CD14-positive monocyte (primary cell): Measurements from ENCODE around the gene ALLC. TPM values are rescaled to one million over a fixed set of nuclear protein-coding genes. Genes with fewer than 3 reads are reported as not detected.
"Not testable (repeated sequence)": the region's sequence is repeated elsewhere in the genome, so short reads cannot be mapped to it uniquely, and the experiment has no call there.

Source experiments
- DNase-seq, 3 donors: peaks; one replicate each; pipeline ENCODE4 v3.0.0-alpha.2; 2011 to 2022
- H2AFZ ChIP-seq: 2 replicates; pipeline ENCODE4 v1.6.0; 2012; ENCODE audit warnings: mild to moderate bottlenecking, low read depth, low read length, inconsistent platforms; ENCODE audit not compliant: insufficient read depth, poor library complexity, severe bottlenecking
- H3K27ac ChIP-seq, 2 donors: 1 replicate in 1 of 2; 2 replicates in 1 of 2; pipeline ENCODE4 v1.5.1; 2012 to 2013; ENCODE audit warnings: low read length in 2 of 2, control low read depth in 1 of 2, inconsistent platforms in 1 of 2, low read depth in 1 of 2, mild to moderate bottlenecking in 1 of 2
- H3K27me3 ChIP-seq, 2 donors: one replicate each; pipeline versions ENCODE4 v1.6.0 to v1.6.1; 2011 to 2013; ENCODE audit warnings: low read length in 2 of 2; ENCODE audit not compliant: control insufficient read depth in 2 of 2, insufficient read depth in 2 of 2
- H3K36me3 ChIP-seq, 2 donors: replicated peaks in 1 of 2; 1 replicate in 1 of 2; 2 replicates in 1 of 2; pipeline versions ENCODE4 v1.5.1 to v1.6.1; 2012 to 2013; ENCODE audit warnings: low read length in 2 of 2, control low read depth in 1 of 2, inconsistent platforms in 1 of 2, mild to moderate bottlenecking in 1 of 2; ENCODE audit not compliant: insufficient read depth in 2 of 2, control insufficient read depth in 1 of 2
- H3K4me1 ChIP-seq, 2 donors: 1 replicate in 1 of 2; 2 replicates in 1 of 2; pipeline versions ENCODE4 v1.5.1 to v1.6.1; 2012 to 2013; ENCODE audit warnings: low read length in 2 of 2, control low read depth in 1 of 2, inconsistent platforms in 1 of 2, mild to moderate bottlenecking in 1 of 2, moderate library complexity in 1 of 2; ENCODE audit not compliant: insufficient read depth in 2 of 2, control insufficient read depth in 1 of 2
- H3K4me2 ChIP-seq: replicated peaks from 2 replicates; pipeline ENCODE3; 2012; ENCODE audit warnings: low read length, moderate library complexity, mild to moderate bottlenecking; ENCODE audit not compliant: poor library complexity, severe bottlenecking; ENCODE audit errors: extremely low read depth
- H3K4me3 ChIP-seq, 3 experiments: fragments of 200-600 bp in 1 of 3; sonication (generic) in 1 of 3; replicated peaks in 1 of 3; 1 replicate in 2 of 3; 2 replicates in 1 of 3; pipeline ENCODE4 v1.5.1; 2011 to 2013; ENCODE audit warnings: low read length in 3 of 3, mild to moderate bottlenecking in 3 of 3, control low read depth in 2 of 3, low read depth in 2 of 3, inconsistent platforms in 1 of 3, moderate library complexity in 1 of 3
- H3K79me2 ChIP-seq: 2 replicates; pipeline ENCODE4 v1.6.0; 2012; ENCODE audit warnings: mild to moderate bottlenecking, control low read depth, inconsistent platforms, low read length, moderate library complexity; ENCODE audit not compliant: insufficient read depth
- H3K9ac ChIP-seq: 2 replicates; pipeline ENCODE4 v1.6.0; 2017; ENCODE audit warnings: low read length, mild to moderate bottlenecking; ENCODE audit not compliant: insufficient read depth, poor library complexity, severe bottlenecking
- H3K9me3 ChIP-seq, 2 donors: replicated peaks in 1 of 2; 1 replicate in 1 of 2; 2 replicates in 1 of 2; pipeline versions ENCODE4 v1.5.1 to v1.6.1; 2012 to 2013; ENCODE audit warnings: low read length in 2 of 2, control low read depth in 1 of 2; ENCODE audit not compliant: control insufficient read depth in 1 of 2, insufficient read depth in 1 of 2
- H4K20me1 ChIP-seq: 2 replicates; pipeline ENCODE4 v1.6.0; 2012; ENCODE audit warnings: mild to moderate bottlenecking, low read length, control low read depth, moderate library complexity; ENCODE audit not compliant: insufficient read depth
- H3K27ac Mint-ChIP-seq, 7 donors: one replicate each; pipeline ENCODE4 v1.8.0; 2020; ENCODE audit warnings: mild to moderate bottlenecking in 7 of 7, mixed read lengths in 7 of 7, moderate library complexity in 6 of 7, inconsistent platforms in 2 of 7
- H3K27me3 Mint-ChIP-seq, 3 donors: one replicate each; pipeline ENCODE4 v1.8.0; 2021 to 2022; ENCODE audit warnings: low read depth in 3 of 3, mild to moderate bottlenecking in 3 of 3, mixed read lengths in 3 of 3, moderate library complexity in 3 of 3, inconsistent platforms in 1 of 3
- H3K36me3 Mint-ChIP-seq, 2 donors: one replicate each; pipeline ENCODE4 v1.8.0; 2020; ENCODE audit warnings: mixed read lengths in 2 of 2, inconsistent platforms in 1 of 2, mild to moderate bottlenecking in 1 of 2
- H3K4me1 Mint-ChIP-seq: one replicate; pipeline ENCODE4 v1.8.0; 2020; ENCODE audit warnings: mild to moderate bottlenecking, mixed read lengths
- H3K4me3 Mint-ChIP-seq, 2 donors: one replicate each; pipeline ENCODE4 v1.8.0; 2020; ENCODE audit warnings: mild to moderate bottlenecking in 2 of 2, mixed read lengths in 2 of 2, moderate library complexity in 1 of 2
- H3K9me3 Mint-ChIP-seq, 7 donors: one replicate each; pipeline ENCODE4 v1.8.0; 2020 to 2022; ENCODE audit warnings: mixed read lengths in 7 of 7, mild to moderate bottlenecking in 6 of 7, moderate library complexity in 6 of 7, inconsistent platforms in 2 of 7
- WGBS: methylation state at CpG from one replicate; pipeline ENCODE4 v1.1.5; 2013; ENCODE audit warnings: missing lambda C conversion rate; ENCODE audit not compliant: insufficient coverage; 5-methylcytosine and 5-hydroxymethylcytosine counted together
- intact Hi-C, 2 donors: fragments of 100-400 bp; cut with micrococcal nuclease; formaldehyde crosslinking; loops; one replicate each; pipeline versions ENCODE4 v1.15.0 to v1.15.1; 2023
- polyA minus RNA-seq: library from RNA; depleted of rRNA, polyadenylated mRNA; stranded (reverse); fragments of >200 nt; gene quantifications from 2 replicates; pipeline ENCODE4 v1.2.3, GENCODE V29; 2012
- polyA plus RNA-seq, 3 donors: library from polyadenylated mRNA; depleted of rRNA in 1 of 3; unstranded in 2 of 3; stranded (reverse) in 1 of 3; fragments of 300-500 nt in 2 of 3; fragments of >200 nt in 1 of 3; fragmentation: Illumina TruSeq in 2 of 3; gene quantifications; 1 replicate in 2 of 3; 2 replicates in 1 of 3; pipeline ENCODE4 v1.2.3, GENCODE V29; 2012 to 2021
- total RNA-seq, 12 experiments: library from RNA in 1 of 12; stranded (reverse) in 1 of 12; fragments of 120-200 nt in 1 of 12; gene quantifications; one replicate each; pipeline ENCODE4 v1.2.4 and lab custom pipeline; 2013 to 2026; ENCODE audit warnings: mixed read lengths in 6 of 12, inconsistent platforms in 1 of 12
- TF ChIP-seq, protein P1 (sequence below): fragments of 200-600 bp; IDR thresholded peaks from one replicate; pipeline ENCODE4 v1.8.0; 2022; ENCODE audit warnings: antibody characterized with exemption, mild to moderate bottlenecking

The ALLC gene
- not detected for total RNA-seq (2013)
- polyA plus RNA-seq (not detected), polyA minus RNA-seq (not detected in 2 replicates), total RNA-seq (lab: John Stamatoyannopoulos, UW) (0 to 1.1 (median 0) reads per million in 11 experiments)

DNA sequence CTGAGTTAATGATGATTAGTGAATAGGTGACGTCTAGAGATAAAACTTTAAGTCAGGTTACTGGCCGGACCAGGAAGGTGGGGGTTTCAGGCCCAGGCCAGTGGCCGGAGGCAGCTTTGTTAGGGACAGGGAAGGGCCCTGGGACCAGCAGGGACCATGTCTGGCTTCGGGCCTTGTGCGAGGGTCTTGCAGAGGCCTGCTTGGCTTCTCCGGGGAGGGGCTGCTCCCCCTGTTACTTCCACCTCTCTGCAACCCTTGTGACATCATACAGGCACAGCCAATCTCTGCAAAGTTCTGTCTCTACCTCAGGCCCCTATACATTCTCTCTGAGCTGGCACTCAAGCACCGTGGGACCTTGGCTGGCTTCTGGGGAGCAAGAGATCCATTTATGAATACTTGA is at the start of gene ALLC:
TSS of gene ALLC (plus strand) at position 320 of the 400 bp plus-strand sequence. CDS start 12,958 bp downstream, outside the sequence.
- Mint-ChIP-seq H3K4me1 (no peaks in the 10 kb centered on the region), H3K27me3 (peaks cover 3 to 16% (median 6%) of the 10 kb centered on the region in 3 donors), H3K27ac (no peak within 1 kb of the TSS), H3K9me3 (peaks cover 0 to 6% (median 0%) of the 10 kb centered on the region in 7 donors), H3K36me3 (no peaks in the 10 kb centered on the region), H3K4me3 (no peak within 1 kb of the TSS)
- TF ChIP-seq, protein P1, sequence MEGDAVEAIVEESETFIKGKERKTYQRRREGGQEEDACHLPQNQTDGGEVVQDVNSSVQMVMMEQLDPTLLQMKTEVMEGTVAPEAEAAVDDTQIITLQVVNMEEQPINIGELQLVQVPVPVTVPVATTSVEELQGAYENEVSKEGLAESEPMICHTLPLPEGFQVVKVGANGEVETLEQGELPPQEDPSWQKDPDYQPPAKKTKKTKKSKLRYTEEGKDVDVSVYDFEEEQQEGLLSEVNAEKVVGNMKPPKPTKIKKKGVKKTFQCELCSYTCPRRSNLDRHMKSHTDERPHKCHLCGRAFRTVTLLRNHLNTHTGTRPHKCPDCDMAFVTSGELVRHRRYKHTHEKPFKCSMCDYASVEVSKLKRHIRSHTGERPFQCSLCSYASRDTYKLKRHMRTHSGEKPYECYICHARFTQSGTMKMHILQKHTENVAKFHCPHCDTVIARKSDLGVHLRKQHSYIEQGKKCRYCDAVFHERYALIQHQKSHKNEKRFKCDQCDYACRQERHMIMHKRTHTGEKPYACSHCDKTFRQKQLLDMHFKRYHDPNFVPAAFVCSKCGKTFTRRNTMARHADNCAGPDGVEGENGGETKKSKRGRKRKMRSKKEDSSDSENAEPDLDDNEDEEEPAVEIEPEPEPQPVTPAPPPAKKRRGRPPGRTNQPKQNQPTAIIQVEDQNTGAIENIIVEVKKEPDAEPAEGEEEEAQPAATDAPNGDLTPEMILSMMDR: no peak
- Histone ChIP-seq H3K9ac (no peak within 1 kb of the TSS), H3K4me1 (no peaks in the 10 kb centered on the region), H3K27me3 (peaks cover 0 to under 1% of the 10 kb centered on the region in 2 donors), H2AFZ (no peak within 1 kb of the TSS), H4K20me1 (no peaks in the 10 kb centered on the region), H3K36me3 (no peaks in the 10 kb centered on the region), H3K79me2 (no peaks in the 10 kb centered on the region), H3K27ac (no peak within 1 kb of the TSS), H3K9me3 (no peaks in the 10 kb centered on the region), H3K4me3 (no peak within 1 kb of the TSS), H3K4me2 (no peak within 1 kb of the TSS)
- 92% methylated on average over 6 of the region's 7 CpGs for WGBS
- intact Hi-C loops: no loop called here
- DNase-seq: no peak

DNA sequence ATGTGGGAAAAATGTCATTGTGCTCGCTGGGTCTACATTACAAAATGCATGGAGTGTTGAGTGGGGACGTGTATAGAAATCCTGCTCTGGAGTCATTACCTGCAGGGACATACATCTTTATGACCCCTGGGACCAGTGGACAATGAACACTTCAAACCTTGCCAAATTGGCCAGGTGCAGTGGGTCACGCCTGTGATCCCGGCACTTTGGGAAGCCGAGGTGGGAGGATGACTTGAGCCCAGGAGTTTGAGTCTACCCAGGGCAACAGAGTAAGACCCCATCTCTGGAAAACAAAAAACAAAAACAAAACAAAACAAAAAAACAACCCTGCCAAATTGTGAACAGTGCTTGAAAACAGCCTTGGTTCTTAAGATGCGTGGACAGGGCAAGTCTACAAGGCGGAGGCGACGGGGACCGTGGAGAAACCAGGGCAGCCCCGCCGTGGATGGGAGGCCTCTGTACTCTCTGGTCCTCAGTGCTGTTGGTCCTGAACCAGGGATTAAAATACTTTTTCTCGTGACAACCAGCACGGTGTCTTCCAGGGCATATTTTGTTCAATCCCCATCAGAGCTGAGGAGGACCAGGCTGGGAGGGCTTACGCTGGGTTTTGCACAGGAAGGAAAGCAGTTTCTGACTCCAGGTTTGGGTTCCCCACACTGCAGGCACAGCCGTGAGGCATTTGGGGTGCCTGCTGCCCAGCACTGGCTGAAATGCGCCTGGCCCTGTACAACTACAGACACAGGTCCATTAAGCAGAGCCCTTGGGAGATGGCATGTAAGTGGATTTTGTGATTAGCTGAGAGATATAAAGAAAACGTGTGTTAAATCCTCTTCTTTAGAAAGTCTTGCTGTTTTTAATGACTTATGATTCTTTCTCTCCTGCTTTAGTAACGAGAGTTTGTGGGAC is 49.4 kb upstream of the ALLC start:
- peaks cover 0 to 11% of the 10 kb centered on the region in 2 donors for H3K9me3 ChIP-seq
- H3K4me3 Mint-ChIP-seq: no peak overlapping the region
- H3K27ac ChIP-seq: no peak overlapping the region
- no peaks in the 10 kb centered on the region for H3K36me3 Mint-ChIP-seq
- no peak for DNase-seq
- H4K20me1 ChIP-seq: no peaks in the 10 kb centered on the region
- WGBS: 87% methylated on average over 15 of the region's 19 CpGs
- no peak overlapping the region for H3K9ac ChIP-seq
- no peak overlapping the region for H2AFZ ChIP-seq
- H3K27me3 Mint-ChIP-seq: peaks cover 0 to 4% (median 2%) of the 10 kb centered on the region in 3 donors
- H3K4me1 Mint-ChIP-seq: no peaks in the 10 kb centered on the region
- peaks cover 0 to 20% (median 6%) of the 10 kb centered on the region in 7 donors for H3K9me3 Mint-ChIP-seq
- no peaks in the 10 kb centered on the region for H3K79me2 ChIP-seq
- H3K4me2 ChIP-seq: no peak overlapping the region
- intact Hi-C loops: no loop called here
- TF ChIP-seq, protein P1: no peak
- H3K36me3 ChIP-seq: no peaks in the 10 kb centered on the region
- no peaks in the 10 kb centered on the region for H3K27me3 ChIP-seq
- H3K4me1 ChIP-seq: no peaks in the 10 kb centered on the region
- no peak overlapping the region for H3K27ac Mint-ChIP-seq
- no peak overlapping the region for H3K4me3 ChIP-seq

DNA sequence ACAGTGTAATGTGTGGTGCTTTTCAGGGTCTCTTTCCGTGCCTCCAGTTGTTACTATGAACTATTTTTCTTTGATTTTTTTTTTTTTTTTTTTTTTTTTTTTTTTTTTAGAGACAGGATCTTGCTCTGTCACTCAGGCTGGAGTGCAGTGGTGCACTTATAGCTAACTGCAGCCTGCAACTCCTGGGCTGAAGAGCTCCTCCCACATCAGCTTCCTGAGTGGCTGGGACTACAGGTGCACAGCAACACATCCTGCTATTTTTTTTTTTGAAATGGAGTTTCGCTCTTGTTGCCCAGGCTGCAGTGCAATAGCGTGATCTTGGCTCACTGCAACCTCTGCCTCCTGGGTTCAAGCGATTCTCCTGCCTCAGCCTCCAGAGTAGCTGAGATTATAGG is 48.7 kb upstream of the ALLC start:
- whole genome bisulfite sequencing: no CpG with 5 or more reads among the region's 4 CpGs
- H4K20me1 ChIP-seq, H3K9ac ChIP-seq, H3K79me2 ChIP-seq, H3K4me1 ChIP-seq, H3K27me3 Mint-ChIP-seq, H3K4me2 ChIP-seq, H3K4me3 Mint-ChIP-seq, H2AFZ ChIP-seq, H3K27me3 ChIP-seq, H3K27ac Mint-ChIP-seq, H3K4me3 ChIP-seq, intact Hi-C loops, H3K36me3 Mint-ChIP-seq, H3K4me1 Mint-ChIP-seq, H3K27ac ChIP-seq, DNase-seq, H3K36me3 ChIP-seq: not testable (repeated sequence)
- H3K9me3 ChIP-seq: peaks cover 0 to 13% of the 10 kb centered on the region in 2 donors
- H3K9me3 Mint-ChIP-seq: peaks cover 3 to 24% (median 9%) of the 10 kb centered on the region in 7 donors
